H1 (cell line): Measurements from ENCODE around the gene FAM53B. TPM values are rescaled to one million over a fixed set of nuclear protein-coding genes. Genes with fewer than 3 reads are reported as not detected.

Source experiments
- CTCF ChIA-PET: fragments of 300-600 bp; sonication (Branson Sonifier 250); formaldehyde crosslinking; loops from one replicate; lab custom pipeline; 2021; ENCODE audit not compliant: partially characterized antibody; lab: Charles Lee
- POLR2A ChIA-PET: fragments of 300-600 bp; sonication (Branson Sonifier 250); formaldehyde crosslinking; loops from one replicate; lab custom pipeline; 2021; ENCODE audit warnings: inconsistent platforms; ENCODE audit not compliant: partially characterized antibody; lab: Charles Lee
- DNase-seq, 2 experiments: peaks; one replicate each; pipeline versions ENCODE4 v3.0.0 to v3.0.0-alpha.2; 2010 to 2022; ENCODE audit warnings: low spot score in 2 of 2, low read depth in 1 of 2, mixed read lengths in 1 of 2
- FAIRE-seq: peaks from 2 replicates; lab custom pipeline; 2011; peaks lifted over from hg19 to GRCh38; lab: Jason Lieb, UNC
- H2AFZ ChIP-seq: 2 replicates; pipeline ENCODE4 v1.8.1; 2012; ENCODE audit warnings: low read length, inconsistent platforms
- H2AK5ac ChIP-seq: 2 replicates; pipeline ENCODE4 v1.6.1; 2013; ENCODE audit warnings: low read depth, low read length
- H2BK120ac ChIP-seq: replicated peaks from 2 replicates; pipeline ENCODE3; 2013; ENCODE audit warnings: low read depth, low read length, inconsistent platforms
- H2BK12ac ChIP-seq: 2 replicates; pipeline ENCODE4 v1.6.1; 2013; ENCODE audit warnings: low read depth, low read length
- H2BK15ac ChIP-seq: 2 replicates; pipeline ENCODE4 v1.6.1; 2013; ENCODE audit warnings: low read length
- H2BK20ac ChIP-seq: 2 replicates; pipeline ENCODE4 v1.6.1; 2013; ENCODE audit warnings: low read length
- H2BK5ac ChIP-seq: 2 replicates; pipeline ENCODE4 v1.6.1; 2013; ENCODE audit warnings: low read depth, low read length
- H3K14ac ChIP-seq: 2 replicates; pipeline ENCODE4 v1.6.1; 2013; ENCODE audit warnings: inconsistent platforms; ENCODE audit not compliant: insufficient read length
- H3K18ac ChIP-seq: 2 replicates; pipeline ENCODE4 v1.6.1; 2013; ENCODE audit warnings: low read length; ENCODE audit errors: extremely low read depth
- H3K23ac ChIP-seq: 2 replicates; pipeline ENCODE4 v1.6.1; 2013; ENCODE audit warnings: inconsistent platforms; ENCODE audit not compliant: insufficient read length
- H3K23me2 ChIP-seq: 2 replicates; pipeline ENCODE4 v1.6.1; 2013; ENCODE audit warnings: low read depth, low read length
- H3K27ac ChIP-seq: 2 replicates; pipeline ENCODE4 v1.6.1; 2011; ENCODE audit warnings: low read depth, low read length, inconsistent platforms
- H3K27me3 ChIP-seq, 4 experiments: replicated peaks in 1 of 4; 1 replicate in 1 of 4; 2 replicates in 3 of 4; pipeline versions ENCODE4 v1.6.1 to v1.8.1; 2011 to 2013; ENCODE audit warnings: low read length in 3 of 4, mild to moderate bottlenecking in 3 of 4, inconsistent platforms in 2 of 4, mixed read lengths in 2 of 4, moderate library complexity in 1 of 4; ENCODE audit not compliant: control insufficient read depth in 3 of 4, insufficient read depth in 3 of 4; ENCODE audit errors: extremely low read depth in 1 of 4
- H3K36me3 ChIP-seq, 4 experiments: 2 replicates each; pipeline versions ENCODE4 v1.6.1 to v1.8.1; 2011 to 2013; ENCODE audit warnings: mild to moderate bottlenecking in 4 of 4, low read length in 3 of 4, moderate library complexity in 2 of 4, control low read depth in 1 of 4, inconsistent platforms in 1 of 4; ENCODE audit not compliant: insufficient read depth in 4 of 4, control insufficient read depth in 2 of 4
- H3K4ac ChIP-seq: replicated peaks from 2 replicates; pipeline ENCODE3; 2013; ENCODE audit warnings: low read length, low read depth, mixed read lengths, inconsistent platforms; ENCODE audit not compliant: insufficient read length
- H3K4me1 ChIP-seq, 4 experiments: replicated peaks in 1 of 4; 1 replicate in 1 of 4; 2 replicates in 3 of 4; pipeline versions ENCODE4 v1.6.1 to v1.8.1; 2011 to 2013; ENCODE audit warnings: low read length in 3 of 4, inconsistent platforms in 2 of 4, mixed read lengths in 1 of 4; ENCODE audit not compliant: insufficient read depth in 4 of 4, control insufficient read depth in 3 of 4
- H3K4me2 ChIP-seq, 2 experiments: 2 replicates each; pipeline versions ENCODE4 v1.6.1 to v1.8.1; 2011 to 2013; ENCODE audit warnings: low read depth in 2 of 2, low read length in 2 of 2, control low read depth in 1 of 2, inconsistent platforms in 1 of 2, mild to moderate bottlenecking in 1 of 2; ENCODE audit not compliant: insufficient read depth in 1 of 2
- H3K4me3 ChIP-seq, 4 experiments: fragments of 200-600, 300-600 bp in 1 of 4; sonication (generic), shearing (Covaris generic), sonication (Bioruptor Twin) in 1 of 4; 2 replicates each; pipeline versions ENCODE4 v1.5.1 to v1.8.1; 2011 to 2016; ENCODE audit warnings: low read length in 4 of 4, low read depth in 3 of 4, control low read depth in 2 of 4, inconsistent platforms in 2 of 4, mild to moderate bottlenecking in 2 of 4, mixed read lengths in 1 of 4, moderate library complexity in 1 of 4; ENCODE audit not compliant: insufficient read depth in 2 of 4; ENCODE audit errors: extremely low read depth in 1 of 4
- H3K56ac ChIP-seq: replicated peaks from 2 replicates; pipeline ENCODE3; 2013; ENCODE audit warnings: low read depth, mild to moderate bottlenecking, mixed read lengths, low read length, inconsistent platforms; ENCODE audit not compliant: insufficient read length
- H3K79me1 ChIP-seq: 2 replicates; pipeline ENCODE4 v1.6.1; 2013; ENCODE audit warnings: low read depth, low read length, control low read depth
- H3K79me2 ChIP-seq, 2 experiments: 2 replicates each; pipeline versions ENCODE4 v1.6.1 to v1.8.1; 2012 to 2013; ENCODE audit warnings: low read length in 2 of 2, mild to moderate bottlenecking in 2 of 2, inconsistent platforms in 1 of 2; ENCODE audit not compliant: insufficient read depth in 2 of 2, control insufficient read depth in 1 of 2
- H3K9ac ChIP-seq, 4 experiments: replicated peaks in 1 of 4; 1 replicate in 1 of 4; 2 replicates in 3 of 4; pipeline versions ENCODE4 v1.6.1 to v1.8.1; 2011 to 2013; ENCODE audit warnings: low read depth in 3 of 4, low read length in 3 of 4, control low read depth in 2 of 4, mild to moderate bottlenecking in 2 of 4, moderate library complexity in 2 of 4, inconsistent platforms in 1 of 4; ENCODE audit errors: extremely low read depth in 1 of 4
- H3K9me3 ChIP-seq, 2 experiments: 2 replicates each; pipeline versions ENCODE4 v1.6.1 to v1.8.1; 2012 to 2013; ENCODE audit warnings: mild to moderate bottlenecking in 2 of 2, moderate library complexity in 2 of 2, control low read depth in 1 of 2, inconsistent platforms in 1 of 2, low read depth in 1 of 2, low read length in 1 of 2, mixed read lengths in 1 of 2; ENCODE audit not compliant: insufficient read depth in 2 of 2
- H4K20me1 ChIP-seq, 2 experiments: replicated peaks in 1 of 2; 2 replicates each; pipeline versions ENCODE3 to v1.8.1; 2011 to 2013; ENCODE audit warnings: inconsistent platforms in 2 of 2, low read length in 2 of 2, mild to moderate bottlenecking in 1 of 2; ENCODE audit not compliant: insufficient read depth in 2 of 2, control insufficient read depth in 1 of 2
- H4K5ac ChIP-seq: 2 replicates; pipeline ENCODE4 v1.6.1; 2013; ENCODE audit warnings: low read length, low read depth, mixed read lengths, inconsistent platforms; ENCODE audit not compliant: insufficient read length
- H4K8ac ChIP-seq: 2 replicates; pipeline ENCODE4 v1.8.0; 2013; ENCODE audit warnings: mild to moderate bottlenecking, moderate library complexity, low read length, inconsistent platforms; ENCODE audit not compliant: insufficient read depth; ENCODE audit errors: extremely low read depth
- H4K91ac ChIP-seq: replicated peaks from 2 replicates; pipeline ENCODE3; 2013; ENCODE audit warnings: low read length, mixed read lengths, inconsistent platforms; ENCODE audit not compliant: insufficient read length
- ASH2L ChIP-seq: fragments of 200-600, 300-600 bp; sonication (generic); IDR thresholded peaks from one replicate; pipeline ENCODE4 v1.7.1; 2017; ENCODE audit warnings: low read length
- EGR1 ChIP-seq: IDR thresholded peaks from 2 replicates; pipeline ENCODE4 v1.6.1; 2011; ENCODE audit warnings: low read depth, low read length, borderline replicate concordance
- KDM5A ChIP-seq: fragments of 200-600 bp; IDR thresholded peaks from 2 replicates; pipeline ENCODE4 v1.7.1; 2012; ENCODE audit warnings: mild to moderate bottlenecking, low read length, inconsistent platforms, mixed read lengths
- NANOG ChIP-seq: IDR thresholded peaks from 2 replicates; pipeline ENCODE4 v1.6.1; 2011; ENCODE audit warnings: low read length, low read depth, mild to moderate bottlenecking, inconsistent platforms; ENCODE audit not compliant: insufficient read depth, poor library complexity, severe bottlenecking
- POU5F1 ChIP-seq: IDR thresholded peaks from 2 replicates; pipeline ENCODE4 v1.6.1; 2011; ENCODE audit warnings: low read depth, mild to moderate bottlenecking, low read length, moderate library complexity
- RAD21 ChIP-seq, 2 experiments: IDR thresholded peaks in 1 of 2; conservative IDR thresholded peaks in 1 of 2; 2 replicates each; pipeline ENCODE4 v1.6.1; 2011; ENCODE audit warnings: low read depth in 2 of 2, low read length in 2 of 2, improper control_type of control experiment in 1 of 2, inconsistent platforms in 1 of 2, mild to moderate bottlenecking in 1 of 2, moderate library complexity in 1 of 2
- RFX5 ChIP-seq: IDR thresholded peaks from 2 replicates; pipeline ENCODE4 v1.6.1; 2011; ENCODE audit warnings: low read depth, low read length, improper control_type of control experiment, borderline replicate concordance
- RNF2 ChIP-seq: fragments of 200-900, 300-1000 bp; sonication (generic); IDR thresholded peaks from 2 replicates; pipeline ENCODE4 v1.7.1; 2016; ENCODE audit warnings: borderline replicate concordance, low read depth, mild to moderate bottlenecking, antibody characterized with exemption, low read length; ENCODE audit not compliant: poor library complexity, severe bottlenecking; ENCODE audit errors: missing control alignments
- SIRT6 ChIP-seq: IDR thresholded peaks from one replicate; pipeline ENCODE4 v1.7.1; 2012; ENCODE audit warnings: low read length, inconsistent platforms
- SIX5 ChIP-seq: IDR thresholded peaks from 2 replicates; pipeline ENCODE4 v1.6.1; 2011; ENCODE audit warnings: mild to moderate bottlenecking, low read depth, low read length
- TAF1 ChIP-seq: IDR thresholded peaks from 2 replicates; pipeline ENCODE4 v1.6.1; 2011; ENCODE audit warnings: mild to moderate bottlenecking, low read depth, low read length
- ZNF274 ChIP-seq: IDR thresholded peaks from 2 replicates; pipeline ENCODE4 v1.7.0; 2012; ENCODE audit warnings: low read length, borderline replicate concordance; ENCODE audit errors: extremely low read depth
- WGBS, 2 experiments: shearing (Covaris generic) in 1 of 2; methylation state at CpG; one replicate each; pipeline versions ENCODE4 v1.1.6 to v1.1.7; 2013 to 2015; ENCODE audit warnings: low lambda C conversion rate in 2 of 2, mixed read lengths in 2 of 2, inconsistent platforms in 1 of 2, low coverage in 1 of 2, missing lambda C conversion rate in 1 of 2; ENCODE audit not compliant: insufficient replicate concordance in 2 of 2, insufficient coverage in 1 of 2, insufficient read length in 1 of 2; ENCODE audit errors: extremely low coverage in 1 of 2, missing lambda C conversion rate in 1 of 2; 5-methylcytosine and 5-hydroxymethylcytosine counted together
- polyA plus RNA-seq, 7 experiments: library from polyadenylated mRNA; depleted of rRNA in 3 of 7; stranded (reverse) in 5 of 7; unstranded in 2 of 7; fragments of >200 nt in 5 of 7; fragments of 200-250 nt in 2 of 7; gene quantifications; 1 replicate in 5 of 7; 2 replicates in 1 of 7; 4 replicates in 1 of 7; pipeline versions ENCODE4 v1.2.1 to v1.2.3, GENCODE V29; 2011 to 2013; ENCODE audit warnings: missing spikeins in 2 of 7, mixed read lengths in 2 of 7
- total RNA-seq: library from RNA; stranded (reverse); fragmentation: NEBNext Ultra II Directional; extraction: Animal tissue kit (Norgen Biotek cat#: 25700); gene quantifications from 2 replicates; pipeline ENCODE4 v1.2.1, GENCODE V29; 2021

FAM53B gene
- total and polyA plus RNA-seq, 2 of the 8 experiments (the other 6 are each of a cell fraction or from before 2014, with no cell fraction given): 5.3 to 14.4 TPM

GRCh38 chr10:124677749-124678556 is 66.2 kb downstream of the FAM53B start:
- H3K4me1 ChIP-seq: peaks cover 0 to 3% (median 0%) of the 10 kb centered on the region in 4 experiments; a peak in 2 of 7 replicates
- H3K79me1 ChIP-seq: peaks cover 8% of the 10 kb centered on the region
- no peak overlapping the region for H3K4ac ChIP-seq
- H4K20me1 ChIP-seq: no peaks in the 10 kb centered on the region
- H3K18ac ChIP-seq: no peak overlapping the region
- H2BK20ac ChIP-seq: no peak overlapping the region
- no peaks in the 10 kb centered on the region for H3K9me3 ChIP-seq
- H3K36me3 ChIP-seq: peaks cover 0 to 6% (median 4%) of the 10 kb centered on the region in 4 experiments; a peak in 3 of 8 replicates
- no peak overlapping the region for H2BK5ac ChIP-seq
- H3K14ac ChIP-seq: no peak overlapping the region
- H3K4me2 ChIP-seq: no peak overlapping the region
- H3K23me2 ChIP-seq: no peaks in the 10 kb centered on the region
- no peak overlapping the region for H2BK120ac ChIP-seq
- no peak overlapping the region for H2AFZ ChIP-seq
- no peak overlapping the region for H2AK5ac ChIP-seq
- no peak overlapping the region for H3K9ac ChIP-seq
- H3K56ac ChIP-seq: no peak overlapping the region
- 94% methylated on average over 10 of the region's 10 CpGs; no CpG with 5 or more reads in 1 of the 2 experiments for WGBS, 2 experiments
- H2BK12ac ChIP-seq: no peak overlapping the region
- H3K79me2 ChIP-seq: no peaks in the 10 kb centered on the region
- ChIA-PET POLR2A (no interaction called here), CTCF (interaction anchor here (1.1 to 1.3 kb wide), 3 partner anchors 22 to 138 kb away, joined by 3 to 5 read pairs (median 5); no protein-coding TSS in a partner anchor)
- no peak overlapping the region for H3K23ac ChIP-seq
- no peak overlapping the region for H4K5ac ChIP-seq
- no peak overlapping the region for H3K4me3 ChIP-seq
- FAIRE-seq: no peak
- no peak overlapping the region for H2BK15ac ChIP-seq
- H3K27me3 ChIP-seq: no peaks in the 10 kb centered on the region
- H4K8ac ChIP-seq: no peak overlapping the region
- no peak for DNase-seq
- no peak overlapping the region for H3K27ac ChIP-seq
- no peak overlapping the region for H4K91ac ChIP-seq
- TF ChIP-seq ASH2L (no peak), RNF2 (no peak), TAF1 (no peak), RAD21 (IDR thresholded peaks at IDR 0.05 in 1 of 2, conservative IDR thresholded peaks at IDR 0.05 in 1 of 2; ENCODE audit: low read depth in 2 of 2, low read length in 2 of 2) (no peak), ZNF274 (no peak), EGR1 (no peak), SIRT6 (no peak), RFX5 (no peak), KDM5A (no peak), NANOG (no peak), POU5F1 (no peak), SIX5 (no peak)
